Measurements from ENCODE around the gene RNF208.
"Not testable (repeated sequence)": the region's sequence is repeated elsewhere in the genome, so short reads cannot be mapped to it uniquely, and the experiment has no call there.

Gene RNF208

GRCh38 chr9:137239541-137240200, 17.6 kb upstream of the RNF208 start:
- not testable (repeated sequence) for DNase-seq

DNA sequence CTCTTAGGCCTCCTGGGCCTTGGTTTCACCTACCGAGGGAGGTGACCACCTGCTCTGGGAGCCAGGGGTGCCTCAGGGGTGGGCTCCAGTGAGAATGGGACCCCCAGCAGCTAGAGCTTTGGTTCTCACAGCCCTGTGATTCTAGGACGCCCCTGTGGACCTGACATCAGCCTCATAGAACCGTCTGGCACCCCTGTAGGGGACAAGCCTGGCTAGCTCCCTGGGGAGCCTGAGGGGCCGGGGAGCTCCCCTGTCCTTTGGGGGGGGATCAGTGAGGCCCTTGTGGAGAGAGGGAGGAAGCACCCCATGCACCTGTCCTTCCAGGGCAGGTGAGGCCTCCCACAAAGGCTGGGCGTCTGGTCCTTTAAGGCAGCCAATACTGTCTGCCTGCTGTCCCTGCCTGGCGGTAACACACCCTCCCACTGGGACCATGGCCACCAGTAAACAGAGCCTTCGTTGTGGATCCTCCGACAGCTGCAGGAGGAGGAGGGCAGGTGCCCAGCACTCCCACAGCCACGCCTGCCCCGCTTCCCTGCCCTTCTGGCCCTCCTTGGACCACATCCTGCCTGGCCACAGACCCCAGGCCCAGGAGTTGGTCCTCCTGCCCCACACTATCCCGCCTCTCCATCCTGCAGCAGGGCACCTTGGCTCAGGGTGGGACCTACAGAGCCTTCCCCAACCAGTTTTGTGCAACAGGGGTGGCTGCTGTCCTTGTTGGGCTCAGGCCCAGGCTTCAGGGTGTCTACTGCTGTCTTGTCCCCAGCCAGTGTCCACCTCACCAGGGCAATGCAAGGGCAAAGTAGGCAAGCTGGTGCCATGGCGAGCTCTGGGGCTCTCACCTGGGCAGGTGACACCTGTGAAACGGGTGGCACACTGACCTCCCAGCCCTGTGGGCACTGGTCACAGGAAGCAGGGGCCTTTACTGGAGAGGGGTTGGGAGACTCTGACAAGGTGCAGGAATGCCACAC, 16.0 kb upstream of the RNF208 start:
- DNase-seq: no peak

DNA sequence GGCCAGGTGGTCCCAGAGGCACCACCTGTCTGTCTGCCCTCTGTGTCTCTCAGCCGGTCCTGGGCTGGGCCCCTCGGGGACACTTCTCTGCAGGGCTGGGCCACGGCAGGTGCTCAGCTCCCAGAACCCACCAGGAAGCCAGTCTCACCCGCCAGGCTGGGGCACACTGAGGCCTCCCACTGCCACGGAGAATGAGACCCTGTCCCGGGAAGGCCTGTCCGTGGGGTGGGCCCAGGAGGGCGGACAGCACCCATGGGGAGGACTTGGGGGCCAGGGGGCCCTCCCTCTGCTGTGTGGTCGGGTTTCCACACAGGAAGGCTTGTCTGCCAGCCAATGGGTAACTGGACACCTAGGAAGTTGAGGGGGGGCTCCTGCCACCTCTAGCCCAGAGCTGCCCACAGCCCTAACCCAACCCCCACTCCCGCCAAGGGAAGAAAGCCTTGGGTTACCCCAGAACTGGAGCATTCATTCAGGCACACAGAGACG, 14.9 kb upstream of the RNF208 start:
- no peak for DNase-seq

- DNase-seq: peak; percentile 71 to 91 (median 87)
These were observed 14.3 kb upstream of the RNF208 start for GRCh38 chr9:137236238-137236935.

GRCh38 chr9:137235424-137236237, 13.6 kb upstream of the RNF208 start:
- no peak for DNase-seq

GRCh38 chr9:137234758-137235423, 12.9 kb upstream of the RNF208 start:
- no peak for DNase-seq

DNA sequence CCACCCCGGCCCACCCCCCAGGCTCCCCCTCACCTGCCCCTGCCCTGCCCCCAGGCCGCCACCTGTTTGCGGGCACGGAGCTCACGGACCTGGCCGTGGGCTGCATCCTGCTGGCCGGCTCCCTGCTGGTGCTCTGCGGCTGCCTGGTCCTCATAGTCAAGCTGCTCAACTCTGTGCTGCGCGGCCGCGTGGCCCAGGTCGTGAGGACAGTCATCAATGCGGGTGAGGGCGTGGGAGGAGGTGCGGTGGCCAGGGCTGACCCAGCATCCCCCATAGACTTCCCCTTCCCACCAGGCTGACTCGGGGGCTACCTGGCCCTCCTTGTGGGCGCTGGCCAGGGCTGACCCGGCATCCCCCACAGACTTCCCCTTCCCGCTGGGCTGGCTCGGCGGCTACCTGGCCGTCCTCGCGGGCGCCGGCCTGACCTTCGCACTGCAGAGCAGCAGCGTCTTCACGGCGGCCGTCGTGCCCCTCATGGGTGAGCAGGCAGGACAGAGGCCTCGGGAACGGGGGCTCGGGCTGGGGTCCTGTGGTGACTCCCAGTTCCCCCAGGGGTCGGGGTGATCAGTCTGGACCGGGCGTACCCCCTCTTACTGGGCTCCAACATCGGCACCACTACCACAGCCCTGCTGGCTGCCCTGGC, 12.1 kb upstream of the RNF208 start:
- no peak for DNase-seq

GRCh38 chr9:137233143-137233980, 11.3 kb upstream of the RNF208 start:
- no peak for DNase-seq

DNA sequence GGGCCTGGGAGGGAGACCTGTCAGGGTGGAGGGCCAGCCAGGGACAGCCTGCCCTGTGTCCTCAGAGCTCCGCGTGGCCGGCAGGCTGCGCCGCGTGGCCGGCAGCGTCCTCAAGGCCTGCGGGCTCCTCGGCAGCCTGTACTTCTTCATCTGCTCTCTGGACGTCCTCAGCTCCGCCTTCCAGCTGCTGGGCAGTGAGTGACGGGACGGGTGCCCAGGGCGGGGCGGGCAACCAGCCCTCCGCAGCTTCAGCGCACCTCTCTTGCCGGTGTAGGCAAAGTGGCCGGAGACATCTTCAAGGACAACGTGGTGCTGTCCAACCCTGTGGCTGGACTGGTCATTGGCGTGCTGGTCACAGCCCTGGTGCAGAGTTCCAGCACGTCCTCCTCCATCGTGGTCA, 10.5 kb upstream of the RNF208 start:
- no peak for DNase-seq

DNA sequence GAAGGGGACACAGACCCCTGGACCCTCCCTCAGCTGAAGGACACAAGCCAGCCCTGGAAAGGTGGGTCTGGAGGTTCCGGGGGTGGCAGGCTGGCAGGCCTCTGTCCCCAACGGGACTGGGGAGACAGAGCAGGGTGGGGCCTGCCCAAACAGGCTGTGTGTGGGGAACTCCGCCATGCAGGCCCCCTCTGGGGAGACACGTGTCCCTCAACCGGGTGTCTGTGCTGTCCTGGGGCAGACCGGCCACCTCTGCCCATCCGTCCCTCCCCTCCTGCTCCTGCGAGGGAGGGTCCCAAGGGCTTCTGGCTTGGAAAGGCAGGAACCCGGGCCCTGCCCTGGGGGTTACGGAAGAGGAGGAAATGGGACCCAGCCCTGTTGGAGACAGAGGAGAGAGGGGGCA, 10.1 kb upstream of the RNF208 start:
- DNase-seq: no peak

DNA sequence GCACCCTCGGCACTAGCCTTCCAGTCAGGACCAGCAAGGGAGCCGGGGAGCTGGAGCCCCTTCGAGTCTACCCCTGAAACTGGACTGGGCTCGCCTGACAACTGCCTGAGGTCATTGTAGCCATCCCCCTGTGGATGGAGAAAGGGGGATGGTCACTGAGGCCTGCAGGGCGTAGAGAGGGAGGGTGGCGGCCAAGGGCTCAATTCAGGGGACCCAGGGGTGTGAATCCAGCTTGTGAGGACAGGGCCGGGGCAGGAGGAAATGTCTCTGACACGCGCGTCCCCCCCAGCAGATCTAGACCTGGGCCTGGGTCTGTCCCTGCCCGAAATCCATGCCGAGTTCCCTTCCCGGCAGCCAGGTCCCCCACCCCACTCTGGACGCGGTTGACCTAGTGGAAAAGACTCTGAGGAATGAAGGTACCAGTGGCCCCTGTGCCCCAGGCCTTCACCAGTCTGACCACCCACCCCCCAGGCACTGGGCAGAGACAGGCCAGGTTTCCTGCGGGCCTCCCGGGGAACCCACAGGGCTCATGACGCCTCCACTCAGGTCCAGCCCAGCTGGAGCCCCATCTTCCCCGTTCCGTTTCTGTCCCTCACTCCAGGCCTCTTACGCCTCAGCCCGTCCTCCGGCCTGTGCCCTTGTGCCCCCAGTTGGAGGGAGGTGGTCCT, 9.5 kb upstream of the RNF208 start:
- no peak for DNase-seq

DNA sequence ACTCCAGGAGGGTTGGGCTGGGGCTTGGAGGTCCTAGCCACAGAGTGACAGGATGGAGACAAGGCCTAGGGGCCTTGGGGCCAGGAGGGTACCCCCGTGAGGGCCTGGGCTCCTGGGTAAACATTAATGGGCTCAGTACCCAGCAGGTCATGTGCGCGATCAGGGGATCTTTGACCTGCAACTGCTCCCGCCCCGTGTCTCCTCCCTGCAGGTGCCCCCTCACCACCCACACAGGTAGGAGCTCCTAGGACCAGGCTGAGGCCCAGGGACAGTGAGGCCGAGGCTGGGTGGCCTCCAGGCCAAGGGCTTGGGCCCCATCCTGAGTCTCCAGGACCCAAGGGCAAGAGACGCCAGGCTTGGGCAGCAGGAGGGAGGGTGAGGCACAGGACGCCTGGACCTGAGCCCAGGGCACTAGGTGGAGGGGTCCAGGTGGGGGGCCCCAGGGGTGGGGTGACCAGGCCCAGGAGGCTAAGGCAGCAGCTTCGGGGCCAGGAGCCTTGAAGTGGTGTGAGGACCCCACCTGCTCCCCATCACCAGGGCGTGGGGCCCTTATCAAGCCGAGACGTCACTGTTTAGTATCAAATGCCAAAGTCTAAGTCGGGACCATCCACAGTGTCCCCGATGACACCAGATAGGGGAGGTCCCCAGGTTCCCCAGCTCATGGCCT, 8.8 kb upstream of the RNF208 start, which contains the start of gene SLC34A3:
Gene SLC34A3 (plus strand): TSS at position 197 of the 667 bp plus-strand sequence. CDS start 802 bp downstream, outside the sequence.
- no peak for DNase-seq

- no peak for DNase-seq
These were observed 8.1 kb upstream of the RNF208 start for GRCh38 chr9:137229903-137230704.

DNA sequence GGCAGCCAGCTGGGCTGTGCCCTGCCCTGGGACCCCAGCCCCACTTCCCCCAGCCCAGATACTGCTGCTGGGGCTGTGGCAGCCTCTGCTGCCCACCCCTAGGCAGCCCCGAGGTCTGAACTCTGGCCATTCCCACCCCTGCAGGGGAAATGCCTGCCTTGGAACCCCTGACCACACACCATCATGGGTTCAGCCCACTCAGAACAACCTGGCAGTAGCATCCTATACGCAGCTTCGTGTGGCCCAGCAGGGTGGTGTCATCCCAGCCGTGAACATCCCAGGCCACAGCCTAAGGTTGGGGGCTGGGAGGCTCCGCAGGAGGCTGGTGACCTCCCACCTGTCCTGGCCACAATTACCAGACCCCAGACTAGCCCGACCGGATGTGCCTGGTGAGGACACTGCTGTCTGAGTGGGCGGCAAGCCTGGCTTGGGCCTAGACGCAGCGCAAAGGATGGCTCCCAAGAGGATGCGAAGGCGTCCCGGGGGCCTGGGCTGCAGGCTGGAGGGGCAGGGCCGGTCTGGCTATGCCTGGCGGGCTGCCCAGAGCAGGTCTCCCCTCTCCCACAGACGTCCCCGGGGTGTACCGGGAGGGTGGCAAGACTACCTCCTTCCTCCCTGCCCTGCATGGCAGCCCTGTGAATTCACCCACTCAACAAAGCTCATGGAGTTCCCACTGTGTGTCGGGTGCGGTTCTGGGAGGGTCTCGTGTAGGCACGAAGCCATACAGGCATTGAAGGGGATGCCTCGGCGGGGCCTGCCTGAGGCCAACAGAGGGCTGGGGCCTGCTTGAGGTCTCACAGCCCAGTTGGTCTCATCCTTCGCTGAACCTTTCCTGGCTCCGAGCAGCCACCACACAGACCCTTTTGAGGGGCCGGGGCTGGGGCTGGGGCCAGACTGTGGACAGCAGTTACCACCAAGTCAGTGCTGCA, 7.2 kb upstream of the RNF208 start:
- no peak for DNase-seq

GRCh38 chr9:137228506-137228967, 6.5 kb upstream of the RNF208 start:
- DNase-seq: no peak

GRCh38 chr9:137227853-137228505, 5.9 kb upstream of the RNF208 start:
- DNase-seq: no peak
